GM21737 (cell line): ENCODE measurements around the gene BCAR3.

Source experiments
- ATAC-seq: cut with Tn5 transposase; IDR thresholded peaks from one replicate; pipeline ENCODE4 v1.9.1; 2021; ENCODE audit warnings: mild to moderate bottlenecking, moderate library complexity; ENCODE audit not compliant: unreplicated experiment

BCAR3 gene

GRCh38 chr1:93516164-93516563 lies 165.5 kb downstream of the BCAR3 start:
- no peak for ATAC-seq
